ENCODE data around the gene DLK2.

GRCh38 chr6:43455531-43456428, at the start of gene DLK2:
- TF ChIP-seq CTCF (IDR thresholded peaks at IDR 0.05 in 4 of 5, conservative IDR thresholded peaks at IDR 0.05 in 1 of 5) (no peak), POLR2A (IDR thresholded peaks at IDR 0.05) (no peak)
